BLaER1 (cell line): Measurements from ENCODE around the gene DNPH1.

ENCODE experiments used
- H3K27ac ChIP-seq: shearing (Covaris generic); formaldehyde crosslinking; 2 replicates; pipeline ENCODE4 v1.8.1; 2022
- H3K27me3 ChIP-seq: shearing (Covaris generic); formaldehyde crosslinking; 2 replicates; pipeline ENCODE4 v1.8.1; 2022
- H3K36me3 ChIP-seq: shearing (Covaris generic); formaldehyde crosslinking; 2 replicates; pipeline ENCODE4 v1.8.1; 2022
- H3K4me1 ChIP-seq: shearing (Covaris generic); formaldehyde crosslinking; 2 replicates; pipeline ENCODE4 v1.8.1; 2022
- H3K4me2 ChIP-seq: shearing (Covaris generic); formaldehyde crosslinking; 2 replicates; pipeline ENCODE4 v1.8.1; 2022
- H3K4me3 ChIP-seq: shearing (Covaris generic); formaldehyde crosslinking; 2 replicates; pipeline ENCODE4 v1.8.1; 2022
- H3K9ac ChIP-seq: shearing (Covaris generic); formaldehyde crosslinking; 2 replicates; pipeline ENCODE4 v1.8.1; 2022
- H3K9me3 ChIP-seq: shearing (Covaris generic); formaldehyde crosslinking; 2 replicates; pipeline ENCODE4 v1.8.1; 2022
- H4K20me1 ChIP-seq: shearing (Covaris generic); formaldehyde crosslinking; 2 replicates; pipeline ENCODE4 v1.8.1; 2022
- Cebpa-rat ChIP-seq: shearing (Covaris generic); IDR thresholded peaks from 2 replicates; pipeline ENCODE4 v1.8.1; 2022

The DNPH1 gene

DNA sequence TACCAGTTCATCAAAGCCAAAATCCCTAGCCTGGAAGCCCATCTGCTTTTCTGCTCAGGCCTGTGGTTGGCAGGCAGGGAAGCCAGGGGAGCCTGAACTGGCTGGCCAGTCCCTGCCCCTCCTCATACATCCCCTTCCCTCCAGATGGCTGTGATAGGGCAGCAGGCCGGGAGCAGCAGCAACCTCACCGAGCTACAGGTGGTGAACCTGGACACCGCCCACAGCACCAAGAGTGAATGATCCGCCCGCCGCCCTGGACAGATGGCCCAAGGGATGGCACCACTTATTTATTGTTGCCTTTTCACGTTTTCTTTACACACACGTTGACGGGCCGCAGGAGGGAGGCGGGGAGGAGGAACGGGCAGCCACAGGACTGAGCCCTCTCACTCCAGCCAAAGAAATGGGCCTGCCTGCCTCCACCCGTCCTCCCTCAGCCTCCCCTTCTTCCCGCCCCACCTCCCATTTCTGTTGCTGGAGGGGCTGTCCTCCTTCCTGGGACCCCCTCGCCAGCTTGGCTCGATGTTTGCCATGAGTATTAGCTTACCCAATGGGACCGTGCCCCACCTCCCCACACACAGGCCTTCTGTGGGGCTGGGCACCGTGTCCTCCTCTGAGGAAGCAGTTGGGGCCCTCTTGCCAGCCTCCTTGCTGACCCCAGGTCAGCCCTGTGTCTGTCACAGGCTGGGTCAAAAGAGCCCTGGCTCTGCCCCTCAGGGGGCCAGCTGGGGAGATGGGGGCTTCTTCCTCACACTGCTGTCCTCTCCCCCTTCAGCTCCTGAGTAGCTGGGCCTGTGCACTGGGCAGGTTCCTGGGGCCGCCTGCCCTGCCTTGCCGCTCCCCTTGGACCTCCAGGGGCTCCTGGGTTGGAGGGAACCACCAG is 50.1 kb downstream of the DNPH1 start:
- Histone ChIP-seq H4K20me1 (peaks cover 25% of the 10 kb centered on the region), H3K4me1 (peaks cover 47% of the 10 kb centered on the region), H3K27ac (no peak overlapping the region), H3K4me3 (no peak overlapping the region), H3K4me2 (no peak overlapping the region), H3K27me3 (no peaks in the 10 kb centered on the region), H3K9ac (no peak overlapping the region), H3K36me3 (peaks cover 53% of the 10 kb centered on the region), H3K9me3 (no peaks in the 10 kb centered on the region)
- TF ChIP-seq Cebpa-rat = no peak

DNA sequence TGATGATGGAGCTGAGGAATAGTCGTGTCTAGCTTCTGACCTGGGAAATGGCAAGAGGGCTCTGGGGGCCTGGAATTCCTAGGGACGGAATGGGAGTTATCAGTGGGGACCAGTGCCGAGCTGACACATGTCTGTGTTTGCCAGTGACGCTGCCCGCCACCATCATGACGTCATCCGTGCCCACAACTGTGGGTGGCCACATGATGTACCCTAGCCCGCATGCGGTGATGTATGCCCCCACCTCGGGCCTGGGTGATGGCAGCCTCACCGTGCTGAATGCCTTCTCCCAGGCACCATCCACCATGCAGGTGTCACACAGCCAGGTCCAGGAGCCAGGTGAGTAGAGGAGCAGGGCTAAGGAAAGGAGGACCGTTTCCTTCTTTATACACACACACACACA is 51.1 kb downstream of the DNPH1 start:
- H3K36me3 ChIP-seq = peaks cover 51% of the 10 kb centered on the region

DNA sequence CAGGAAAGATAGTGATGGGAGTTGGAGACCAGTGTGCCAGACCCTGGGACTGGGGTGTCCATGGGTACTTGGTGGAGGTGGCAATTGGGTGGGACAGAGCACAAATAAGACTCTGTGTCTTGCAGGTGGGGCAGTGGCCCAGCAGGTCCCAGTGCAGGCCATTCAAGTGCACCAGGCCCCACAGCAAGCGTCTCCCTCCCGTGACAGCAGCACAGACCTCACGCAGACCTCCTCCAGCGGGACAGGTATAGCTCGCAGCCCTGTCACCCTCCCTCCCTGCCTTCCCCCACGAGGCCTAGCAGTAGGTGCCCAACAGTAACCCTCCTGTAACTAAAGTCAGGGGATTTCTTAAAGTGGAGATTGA is 52.9 kb downstream of the DNPH1 start:
- Histone ChIP-seq H3K27ac (no peak overlapping the region), H3K9me3 (no peaks in the 10 kb centered on the region), H3K9ac (no peak overlapping the region), H3K4me2 (no peak overlapping the region), H3K36me3 (peaks cover 51% of the 10 kb centered on the region), H3K4me1 (peaks cover 42% of the 10 kb centered on the region), H3K27me3 (no peaks in the 10 kb centered on the region), H4K20me1 (peaks cover 49% of the 10 kb centered on the region), H3K4me3 (no peak overlapping the region)
- no peak for TF ChIP-seq Cebpa-rat

More for the DNA sequence above, 51.1 kb downstream of the DNPH1 start:
- Histone ChIP-seq H3K9ac (no peak overlapping the region), H3K9me3 (no peaks in the 10 kb centered on the region), H3K4me2 (no peak overlapping the region), H3K27ac (no peak overlapping the region), H3K4me3 (no peak overlapping the region), H4K20me1 (peaks cover 36% of the 10 kb centered on the region), H3K27me3 (no peaks in the 10 kb centered on the region), H3K4me1 (peaks cover 47% of the 10 kb centered on the region)
- no peak for TF ChIP-seq Cebpa-rat

DNA sequence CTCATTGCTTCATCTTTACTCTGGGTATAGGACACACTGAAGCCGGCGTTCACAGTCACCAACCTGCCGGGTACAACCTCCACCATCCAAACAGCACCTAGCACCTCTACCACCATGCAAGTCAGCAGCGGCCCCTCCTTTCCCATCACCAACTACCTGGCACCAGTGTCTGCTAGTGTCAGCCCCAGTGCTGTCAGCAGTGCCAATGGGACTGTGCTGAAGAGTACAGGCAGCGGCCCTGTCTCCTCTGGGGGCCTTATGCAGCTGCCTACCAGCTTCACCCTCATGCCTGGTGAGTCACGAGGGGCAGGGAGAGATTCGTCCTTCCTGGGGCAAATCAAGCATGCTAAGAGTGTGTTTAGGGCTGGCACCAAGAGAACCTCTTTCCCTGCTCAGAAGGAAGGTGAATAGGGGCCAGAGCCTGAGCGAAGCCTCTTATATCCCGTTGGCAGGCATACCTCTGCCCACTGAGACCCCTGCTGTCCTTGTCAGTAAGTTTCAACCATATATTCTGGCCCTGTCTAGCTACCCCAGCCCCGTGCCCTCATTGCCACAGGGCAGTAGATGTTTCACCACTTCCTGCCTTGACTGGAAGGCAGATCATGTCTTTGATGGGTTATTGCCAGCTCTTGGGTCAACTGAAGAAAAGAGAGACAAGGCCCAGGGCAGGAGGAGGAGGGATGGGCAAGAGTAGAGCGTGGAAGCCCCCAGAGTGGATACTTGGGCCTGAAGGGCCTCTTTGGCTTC is 53.4 kb downstream of the DNPH1 start:
- Histone ChIP-seq H3K4me1 (peaks cover 36% of the 10 kb centered on the region), H4K20me1 (peaks cover 49% of the 10 kb centered on the region), H3K27me3 (no peaks in the 10 kb centered on the region), H3K9me3 (no peaks in the 10 kb centered on the region), H3K36me3 (peaks cover 51% of the 10 kb centered on the region), H3K4me3 (no peak overlapping the region), H3K27ac (no peak overlapping the region), H3K4me2 (no peak overlapping the region), H3K9ac (no peak overlapping the region)
- TF ChIP-seq Cebpa-rat = no peak
